Stimulated activated CD8-positive, alpha-beta memory T cell treated with anti-CD3 and anti-CD28 coated beads, Interleukin-15, amount 100 ng/mL, for 48 hours (primary cell): ENCODE measurements around the gene GAS6.

ENCODE experiments used
- DNase-seq, 2 donors: peaks; one replicate each; pipeline ENCODE4 v3.0.0-alpha.2; 2020; ENCODE audit warnings: low read depth in 2 of 2

The GAS6 gene

DNA sequence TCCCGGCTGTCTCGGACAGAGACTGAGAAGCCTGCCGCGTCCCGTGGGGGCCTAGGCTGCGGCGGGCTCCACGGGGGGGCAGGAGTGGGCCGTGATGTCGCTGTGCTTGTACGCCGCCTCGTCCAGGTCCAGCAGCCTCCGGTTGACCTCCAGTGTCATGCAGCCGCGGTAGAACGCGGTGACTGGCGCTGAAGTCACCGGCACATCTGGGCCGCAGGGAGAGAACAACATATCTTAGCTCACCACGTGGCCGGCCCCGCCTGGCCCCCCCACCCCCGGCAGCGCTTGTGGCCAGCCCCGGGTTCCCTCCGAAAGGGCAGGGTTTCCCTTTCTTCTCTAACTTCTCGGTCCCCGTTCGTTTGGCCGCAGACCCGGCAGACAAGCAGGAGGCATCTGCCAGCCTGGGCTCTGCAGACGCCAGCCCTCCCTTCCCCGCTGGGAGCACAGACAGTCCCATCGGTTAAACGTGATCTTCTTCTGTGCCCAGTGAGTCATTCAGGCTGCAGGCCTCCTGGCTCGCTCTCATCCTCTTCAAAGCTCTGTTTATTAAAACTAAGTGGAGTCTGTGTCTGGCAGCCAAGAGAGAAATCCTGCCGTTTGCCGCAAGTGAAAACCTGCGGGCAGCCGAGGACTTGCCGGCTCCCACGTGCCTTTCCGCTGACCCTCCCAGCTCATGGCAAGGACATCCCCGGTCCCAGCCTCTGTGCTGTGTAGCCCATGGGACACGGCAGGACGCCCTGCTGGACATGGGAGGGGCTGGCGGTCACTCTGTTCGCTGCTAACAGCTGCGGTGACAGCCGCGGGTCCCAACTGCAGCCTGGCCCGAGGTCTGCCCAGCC is 42.8 kb downstream of the GAS6 start:
- DNase-seq: no peak

DNA sequence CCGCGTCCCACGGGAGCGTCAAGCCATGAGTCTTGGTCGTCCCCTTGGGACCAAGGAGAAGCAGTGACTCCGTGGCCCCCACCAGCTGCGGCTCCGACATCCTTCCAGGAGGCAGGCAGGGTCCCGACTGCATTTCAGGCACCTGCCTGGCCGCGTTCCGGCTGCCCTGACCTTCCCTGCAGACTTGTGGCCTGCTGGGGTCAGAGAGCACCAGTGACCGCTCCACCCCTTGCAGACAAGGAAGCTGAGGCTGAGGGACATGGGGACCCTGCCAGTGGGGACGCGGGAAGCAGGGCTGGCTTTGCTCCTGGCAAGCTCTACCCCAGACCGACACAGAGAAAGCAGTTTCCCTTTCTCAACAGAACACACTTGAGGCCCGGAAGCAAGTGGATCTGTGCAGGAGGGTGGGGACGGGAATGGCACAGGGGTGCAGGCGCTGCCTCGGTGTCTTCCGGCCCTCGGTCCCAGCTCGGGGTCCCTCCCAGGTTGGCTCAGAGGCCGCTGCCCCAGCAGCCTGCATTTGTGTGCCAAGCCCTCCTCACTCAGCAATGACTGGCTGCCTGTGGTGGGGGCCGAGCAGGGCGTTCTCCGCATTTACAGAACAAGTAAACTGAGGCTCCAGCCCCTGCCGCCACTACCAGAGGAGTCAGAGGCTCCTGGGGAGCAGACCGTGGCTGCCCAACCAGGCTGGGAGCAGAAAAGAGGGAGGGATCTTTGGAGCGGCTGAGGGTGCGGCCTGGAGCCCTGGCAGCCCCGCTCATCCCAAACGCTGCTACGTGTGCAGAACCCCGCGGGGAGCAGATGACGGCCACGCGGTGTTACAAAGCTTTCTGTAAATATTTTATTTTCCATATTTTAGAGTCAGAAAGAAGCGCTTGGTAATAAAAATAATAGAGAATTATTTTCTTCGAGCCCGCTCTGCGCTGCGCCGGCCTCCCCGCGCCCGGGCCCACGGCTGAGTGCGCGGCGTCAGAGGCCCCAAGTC is 43.9 kb downstream of the GAS6 start:
- no peak for DNase-seq

DNA sequence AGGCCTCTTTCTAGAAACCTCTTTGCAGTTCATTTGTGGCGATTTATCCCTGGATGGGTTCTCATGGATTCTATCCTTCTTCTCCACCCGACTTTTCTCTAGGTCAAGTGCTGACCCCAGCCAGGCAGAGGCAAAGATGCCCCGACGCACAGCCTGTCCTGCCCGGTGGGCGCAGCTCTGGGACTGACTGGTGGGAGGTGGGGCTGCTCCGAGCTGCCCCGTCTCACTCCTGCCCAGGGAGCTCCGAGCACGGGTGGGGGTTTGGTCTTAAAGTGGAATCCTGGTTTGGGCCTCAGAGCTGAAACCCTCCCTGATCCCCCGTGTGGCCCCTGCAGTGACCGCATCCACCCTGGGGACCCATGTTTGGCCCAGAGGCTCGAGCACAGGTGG is 44.5 kb downstream of the GAS6 start:
- DNase-seq: no peak

DNA sequence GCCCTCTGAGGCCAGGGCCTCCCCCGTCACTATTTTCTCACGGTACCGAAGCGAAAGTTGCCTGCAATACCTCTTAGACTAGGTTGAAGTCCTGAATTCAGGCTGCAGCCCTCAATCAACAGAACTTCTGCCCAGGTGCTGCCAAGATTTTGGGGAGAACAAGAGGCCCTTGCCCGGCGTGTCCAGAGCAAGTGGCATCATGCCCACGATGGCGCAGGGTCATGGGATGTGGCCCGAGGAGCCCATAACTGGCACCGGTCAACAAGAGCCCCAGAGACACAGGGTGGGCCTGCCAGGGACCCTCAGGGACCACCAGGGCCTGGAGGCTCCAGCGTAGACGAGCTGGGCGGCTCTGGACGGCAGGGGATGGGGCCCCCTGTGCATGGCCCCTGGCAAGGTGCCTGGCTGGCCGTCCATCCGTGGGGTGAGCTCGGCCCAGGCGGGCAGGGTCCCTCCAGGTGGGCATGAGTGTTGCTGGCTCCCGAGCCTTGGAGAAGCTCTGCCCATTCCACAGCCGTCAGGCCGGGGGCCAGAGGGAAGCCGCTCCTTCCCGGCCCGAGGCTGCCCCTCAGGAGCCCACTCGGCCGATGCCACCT is 45.1 kb downstream of the GAS6 start:
- no peak for DNase-seq

DNA sequence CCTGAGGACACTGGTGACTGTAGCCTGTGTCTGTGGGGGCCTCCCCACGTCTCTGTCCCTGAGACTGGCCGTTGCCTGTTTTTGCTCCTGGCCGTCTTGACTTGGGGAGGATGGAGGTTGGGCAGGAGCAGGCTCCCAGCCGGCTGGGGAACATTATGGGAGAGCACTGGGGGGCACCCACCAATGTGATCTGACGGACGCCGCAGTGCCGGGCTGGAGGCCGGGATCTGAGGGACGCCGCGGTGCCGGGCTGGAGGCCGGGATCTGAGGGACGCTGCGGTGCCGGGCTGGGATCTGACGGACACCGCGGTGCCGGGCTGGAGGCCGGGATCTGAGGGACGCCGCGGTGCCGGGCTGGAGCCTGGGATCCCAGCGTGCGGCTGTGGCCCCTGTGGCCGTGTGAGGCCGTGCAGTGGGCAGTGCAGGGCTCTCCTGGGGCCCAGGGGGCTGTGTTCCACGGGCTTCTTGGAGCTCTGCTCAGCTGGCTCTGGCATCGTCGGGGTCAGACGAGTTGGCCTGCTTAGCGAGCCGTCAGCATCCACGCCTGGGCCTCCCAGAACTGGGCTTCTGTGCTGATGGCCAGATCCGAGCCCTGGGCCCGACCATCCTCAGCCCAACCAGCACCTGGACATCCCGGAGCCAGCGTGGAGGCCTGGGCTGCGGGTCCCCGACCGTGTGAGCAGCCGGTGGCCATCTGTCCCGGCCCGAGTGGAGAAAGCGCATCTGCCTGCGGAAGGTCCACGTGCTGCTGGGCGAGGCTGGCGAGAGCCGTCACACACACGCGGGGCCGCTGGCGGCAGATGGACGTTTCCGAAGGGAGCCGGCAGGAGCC is 45.8 kb downstream of the GAS6 start:
- no peak for DNase-seq

DNA sequence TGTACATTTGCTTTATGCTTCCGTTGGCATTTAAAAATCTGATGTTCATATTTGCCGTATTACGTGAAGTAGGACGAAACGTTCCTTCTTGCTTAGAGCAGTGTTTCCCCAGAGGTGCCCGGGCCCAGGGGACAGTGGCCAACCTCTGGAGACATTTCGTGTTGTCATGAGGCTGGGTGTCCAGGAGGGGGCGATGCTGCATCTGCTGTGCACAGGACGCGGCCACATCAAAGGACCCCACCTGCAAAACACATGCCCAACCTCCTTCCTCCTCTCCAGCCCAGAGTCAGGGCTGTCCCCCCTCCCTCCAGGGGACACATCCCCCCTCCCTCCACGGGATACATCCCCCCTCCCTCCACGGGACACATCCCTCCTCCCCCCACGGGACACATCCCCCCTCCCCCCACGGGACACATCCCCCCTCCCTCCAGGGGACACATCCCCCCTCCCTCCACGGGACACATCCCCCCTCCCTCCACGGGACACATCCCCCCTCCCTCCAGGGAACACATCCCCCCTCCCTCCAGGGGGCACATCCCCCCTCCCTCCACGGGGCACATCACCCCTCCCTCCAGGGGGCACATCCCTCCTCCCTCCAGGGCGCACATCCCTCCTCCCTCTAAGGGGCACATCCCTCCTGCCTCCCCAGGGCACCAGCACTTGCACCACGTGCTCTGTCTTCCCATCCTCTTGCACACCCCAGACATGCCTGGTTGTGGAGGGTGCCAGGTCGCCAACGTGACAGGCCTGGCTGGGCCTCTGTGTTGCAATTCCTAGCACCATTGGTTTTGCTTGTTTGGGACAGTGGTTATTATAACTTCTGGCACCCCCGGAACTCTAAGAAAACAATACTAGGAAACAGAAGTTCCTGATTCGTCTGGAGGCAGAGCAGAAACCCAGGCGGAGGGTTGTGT is 46.7 kb downstream of the GAS6 start:
- DNase-seq: peak; percentile 66 to 67

DNA sequence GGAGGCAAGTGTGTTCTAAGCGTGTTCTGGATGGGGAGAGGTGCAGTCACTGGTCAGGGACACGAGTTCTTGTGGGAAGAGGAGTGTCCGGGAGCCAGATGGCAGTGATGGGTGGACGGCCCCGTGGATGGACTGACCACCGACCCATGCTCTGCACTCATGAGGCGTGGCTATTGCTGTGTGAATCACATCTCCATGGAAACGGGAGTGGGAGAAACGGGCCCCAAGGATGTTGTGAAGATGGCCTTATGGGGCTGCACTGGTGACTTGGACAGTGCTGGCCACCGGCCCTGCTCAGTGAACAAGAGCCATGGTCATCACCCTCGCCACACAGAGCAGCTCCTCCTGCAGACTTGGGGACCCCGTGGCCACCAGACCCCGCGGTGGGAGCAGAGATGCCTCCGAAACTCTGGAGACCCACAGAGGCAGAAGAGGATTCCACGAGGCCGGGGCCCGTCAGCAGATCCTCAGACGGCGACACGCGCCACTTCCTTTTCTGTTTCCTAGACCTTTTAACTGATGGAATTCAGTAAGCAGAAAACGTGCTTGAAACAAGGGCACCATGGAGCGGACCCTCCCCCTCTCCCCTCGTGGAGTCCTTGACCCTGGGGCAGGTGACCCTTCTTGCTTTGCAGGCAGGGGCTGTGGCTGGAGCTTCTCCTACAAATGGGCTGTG is 47.5 kb downstream of the GAS6 start:
- no peak for DNase-seq

DNA sequence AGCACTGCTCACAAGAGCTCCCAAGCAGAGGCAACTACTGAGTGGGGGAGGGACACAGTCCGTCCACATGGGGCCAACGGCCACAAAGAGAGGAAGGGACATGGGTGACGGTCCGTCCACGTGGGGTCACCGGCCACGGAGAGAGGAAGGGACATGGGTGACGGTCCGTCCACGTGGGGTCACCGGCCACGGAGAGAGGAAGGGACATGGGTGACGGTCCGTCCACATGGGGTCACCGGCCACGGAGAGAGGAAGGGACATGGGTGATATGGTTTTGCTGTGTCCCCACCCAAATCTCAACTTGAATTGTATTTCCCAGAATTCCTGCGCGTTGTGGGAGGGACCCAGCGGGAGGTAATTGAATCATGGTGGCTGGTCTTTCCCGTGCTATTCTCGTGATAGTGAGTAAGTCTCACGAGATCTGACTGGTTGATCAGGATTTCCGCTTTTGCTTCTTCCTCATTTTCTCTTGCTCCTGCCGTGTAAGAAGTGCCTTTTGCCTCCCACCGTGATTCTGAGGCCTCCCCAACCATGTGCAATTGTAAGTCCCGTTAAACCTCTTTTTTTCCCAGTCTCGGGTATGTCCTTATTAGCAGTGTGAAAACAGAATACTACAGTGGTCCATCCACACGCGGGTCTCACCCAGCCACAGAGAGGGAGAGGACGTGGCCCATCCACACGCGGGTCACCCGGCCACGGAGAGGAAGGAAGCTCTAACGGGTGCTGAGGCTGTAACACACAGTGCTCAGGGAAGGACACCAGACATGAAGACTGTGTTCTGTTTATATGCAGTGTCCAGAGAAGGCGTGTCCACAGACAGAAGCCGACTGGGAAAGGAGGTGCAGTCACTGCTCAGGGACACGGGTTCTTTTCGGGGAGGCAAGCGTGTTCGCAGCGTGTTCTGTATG is 48.5 kb downstream of the GAS6 start:
- peak in 1 of 2 donors; percentile 3 for DNase-seq

DNA sequence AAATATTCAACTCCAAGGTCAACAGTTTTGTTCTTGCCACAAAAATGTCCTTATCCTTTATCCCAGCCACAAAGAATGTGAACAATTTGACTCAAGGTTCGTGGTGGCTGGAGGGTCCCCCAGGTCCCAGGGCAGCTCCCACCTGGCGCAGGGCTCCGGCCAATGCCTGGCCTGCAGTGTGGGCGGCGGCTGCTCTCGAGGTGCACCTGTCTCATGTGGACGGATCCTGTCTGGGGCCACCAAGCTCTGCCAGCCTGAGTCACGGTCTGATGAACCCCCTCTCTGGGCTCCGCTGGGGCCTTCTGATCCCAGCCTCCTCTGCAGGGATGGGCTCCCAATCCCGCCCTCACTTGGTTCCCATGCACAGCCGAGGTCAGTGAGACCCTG is 49.4 kb downstream of the GAS6 start:
- no peak for DNase-seq

DNA sequence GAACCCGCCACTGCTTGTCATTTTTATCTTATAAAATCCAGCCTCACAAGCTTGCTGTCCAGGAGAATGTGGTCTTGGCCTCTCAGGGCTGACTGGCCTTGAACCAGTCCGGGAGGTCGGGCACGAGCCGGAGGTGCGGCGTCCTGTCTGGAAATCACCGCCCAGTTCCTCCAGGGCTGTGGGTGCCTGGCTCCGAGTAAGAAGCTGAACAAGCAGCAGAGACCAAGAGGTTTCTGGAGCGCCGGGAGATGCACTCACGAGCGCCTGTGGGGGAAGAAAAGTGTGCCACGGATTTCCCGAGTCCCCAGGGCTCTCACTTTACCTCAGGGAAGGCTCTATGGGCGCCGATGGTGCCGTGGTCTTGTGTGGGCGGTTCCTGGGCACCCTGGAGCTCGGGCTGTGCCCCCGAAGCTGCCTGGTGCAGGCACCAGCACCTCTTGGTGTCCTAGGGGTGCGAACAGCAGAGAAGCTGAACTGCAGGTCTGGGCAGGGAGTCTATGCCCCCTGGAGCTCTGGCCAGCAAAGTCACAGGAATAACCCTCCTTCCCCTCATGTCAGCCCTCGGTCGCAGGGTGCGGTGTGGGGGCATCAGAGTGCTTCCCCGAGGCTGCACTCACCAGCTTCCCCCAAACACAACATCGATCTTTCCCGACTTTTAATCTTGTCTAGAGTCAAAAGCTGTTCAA is 50.0 kb downstream of the GAS6 start:
- no peak for DNase-seq

DNA sequence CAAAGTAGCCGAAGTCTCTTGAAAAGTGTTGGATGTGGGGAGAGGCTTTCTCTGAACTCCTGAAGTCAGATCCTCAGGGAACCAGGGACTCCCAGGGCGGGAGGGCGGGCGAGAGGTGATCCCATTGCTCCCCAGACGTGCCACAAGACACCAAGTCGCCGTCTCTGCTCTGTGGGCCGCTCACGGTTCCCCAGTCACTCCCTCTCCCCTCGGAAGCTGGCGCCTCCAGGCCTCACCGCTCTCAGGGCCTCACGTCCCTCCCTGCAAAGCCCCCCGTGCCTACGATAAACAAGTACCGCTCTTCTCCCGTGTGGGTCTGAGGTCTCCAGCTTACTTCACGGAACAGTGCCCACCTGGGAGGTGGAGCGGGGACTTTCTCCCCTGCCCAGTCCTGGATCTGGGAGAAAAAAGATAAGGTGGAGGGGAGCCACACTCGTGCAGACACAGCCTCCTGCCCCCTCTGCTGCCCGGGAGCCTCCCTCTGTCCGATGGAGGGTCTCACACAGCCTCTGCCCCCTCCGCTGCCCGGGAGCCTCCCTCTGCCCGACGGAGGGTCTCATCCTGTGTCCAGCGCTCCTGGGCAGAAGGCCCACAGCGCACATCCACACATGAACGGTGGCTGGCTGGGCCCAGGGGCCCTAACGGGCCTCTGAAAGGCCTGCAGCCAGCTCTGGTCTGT is 50.7 kb downstream of the GAS6 start:
- DNase-seq: no peak

DNA sequence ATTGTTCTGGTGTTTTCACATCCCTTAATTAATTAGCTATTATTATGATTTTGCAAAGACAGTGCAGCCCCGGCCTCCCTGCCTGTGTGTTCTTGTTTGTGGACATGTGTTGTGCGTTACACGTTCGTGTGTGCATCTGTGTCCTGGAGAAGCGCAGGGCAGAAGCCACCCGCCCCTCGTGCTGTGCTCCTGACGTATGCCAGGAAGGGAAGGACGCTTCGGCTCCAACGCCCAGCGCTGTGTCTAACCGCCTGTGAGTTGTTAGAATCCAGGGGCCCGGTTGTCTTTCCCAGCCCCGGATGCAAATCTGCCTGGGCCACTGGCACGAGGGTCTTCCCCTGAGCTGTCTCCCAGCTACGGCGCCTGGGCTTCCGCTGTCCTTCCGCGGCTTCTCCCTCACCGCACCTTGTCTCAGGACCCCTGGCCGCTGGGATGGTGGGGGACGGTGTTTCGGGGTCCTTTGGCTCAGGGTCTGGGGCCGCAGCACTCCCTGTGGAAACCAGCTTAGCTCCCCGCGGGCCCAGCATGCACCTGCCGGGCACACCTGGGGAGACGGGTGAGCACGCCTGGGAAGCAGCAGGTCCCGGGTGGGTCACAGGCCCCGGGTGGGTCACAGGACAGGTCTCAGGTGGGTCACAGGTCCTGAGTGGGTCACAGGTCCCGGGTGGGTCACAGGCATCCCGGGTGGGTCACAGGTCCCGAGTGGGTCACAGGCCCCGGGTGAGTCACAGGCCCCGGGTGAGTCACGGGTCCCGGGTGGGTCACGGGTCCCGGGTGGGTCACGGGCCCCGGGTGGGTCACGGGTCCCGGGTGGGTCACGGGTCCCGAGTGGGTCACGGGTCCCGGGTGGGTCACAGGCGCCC is 51.5 kb downstream of the GAS6 start:
- no peak for DNase-seq

DNA sequence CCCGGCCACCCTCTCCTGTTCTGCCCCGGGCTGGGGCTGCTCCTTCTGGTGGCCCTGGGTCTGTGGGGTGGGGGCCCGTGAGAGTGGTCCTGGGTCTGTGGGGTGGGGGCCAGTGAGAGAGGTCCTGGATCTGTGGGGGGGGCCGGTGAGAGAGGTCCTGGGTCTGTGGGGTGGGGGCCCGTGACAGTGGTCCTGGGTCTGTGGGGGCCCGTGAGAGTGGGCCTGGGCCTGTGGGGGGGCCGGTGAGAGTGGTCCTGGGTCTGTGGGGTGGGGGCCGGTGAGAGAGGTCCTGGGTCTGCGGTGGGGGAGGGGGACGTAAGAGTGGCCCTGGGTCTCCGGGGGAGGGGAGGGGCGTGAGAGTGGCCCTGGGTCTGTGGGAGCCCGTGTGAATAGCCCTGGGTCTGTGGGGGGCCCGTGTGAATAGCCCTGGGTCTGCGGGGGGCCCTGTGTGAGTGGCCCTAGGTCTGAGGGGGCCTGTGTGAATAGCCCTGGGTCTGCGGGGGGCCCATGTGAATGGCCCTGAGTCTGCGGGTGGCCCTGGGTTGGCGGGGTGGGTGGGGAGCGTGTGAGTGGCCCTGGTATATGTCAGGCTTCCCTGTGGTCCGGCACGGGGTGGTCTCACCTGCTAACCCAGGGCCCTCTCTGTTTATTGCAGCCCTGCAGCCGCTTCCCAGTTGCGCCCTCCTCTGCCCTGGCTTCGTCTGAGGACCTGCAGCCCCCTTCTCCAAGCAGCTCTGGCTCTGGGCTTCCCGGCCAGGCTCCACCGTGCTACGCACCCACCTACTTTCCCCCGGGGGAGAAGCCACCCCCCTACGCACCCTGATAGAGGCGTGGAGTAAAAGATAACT is 52.6 kb downstream of the GAS6 start:
- no peak for DNase-seq

DNA sequence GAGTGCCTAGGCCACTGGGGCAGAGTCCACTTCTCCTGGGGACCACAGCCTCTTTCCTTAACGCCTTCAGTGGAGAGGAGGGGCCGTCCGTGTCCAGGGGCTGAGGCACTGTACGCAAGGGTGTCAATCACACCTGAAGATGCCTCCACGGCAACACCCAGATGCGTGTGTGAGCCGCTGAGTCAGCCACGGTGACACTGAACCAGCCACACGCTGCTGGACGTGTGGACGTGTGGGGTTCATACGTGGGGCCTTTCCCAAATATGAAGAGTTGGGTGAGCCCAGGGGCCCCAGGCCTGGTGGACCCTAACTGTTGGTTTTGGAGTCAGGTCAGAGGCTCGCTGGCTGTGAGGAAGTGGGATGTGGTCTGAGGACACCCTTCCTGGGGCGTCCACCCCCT is 53.2 kb downstream of the GAS6 start:
- DNase-seq: no peak

DNA sequence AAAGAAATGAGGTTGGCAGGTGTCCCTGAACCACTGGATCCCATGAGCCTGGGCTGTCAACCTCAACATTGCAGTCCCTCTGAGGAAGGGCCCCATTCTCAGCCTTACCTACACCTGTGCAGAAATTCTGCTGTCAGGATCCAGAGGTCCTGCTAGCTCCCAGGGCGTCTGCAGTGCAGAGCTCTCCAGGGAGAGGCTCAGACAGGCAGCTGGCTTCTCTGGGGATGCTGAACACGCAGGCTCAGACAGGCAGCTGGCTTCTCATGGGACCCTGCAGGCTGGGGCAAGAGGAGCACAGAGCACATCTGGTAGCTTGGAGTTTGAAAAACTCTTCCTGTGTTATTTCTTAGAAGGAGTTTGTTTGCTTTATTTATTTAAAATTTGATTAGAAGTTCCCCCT is 53.9 kb downstream of the GAS6 start:
- DNase-seq: no peak
